Measurements from ENCODE around the gene ZNF30.

- no peak for TF ChIP-seq POLR2A (IDR thresholded peaks at IDR 0.05)
- TF ChIP-seq CTCF (IDR thresholded peaks at IDR 0.05): no peak
Observed at GRCh38 chr19:34918190-34918589, 8.5 kb upstream of the ZNF30 start.
